ENCODE results near the gene TMEM135.

Gene TMEM135

DNA sequence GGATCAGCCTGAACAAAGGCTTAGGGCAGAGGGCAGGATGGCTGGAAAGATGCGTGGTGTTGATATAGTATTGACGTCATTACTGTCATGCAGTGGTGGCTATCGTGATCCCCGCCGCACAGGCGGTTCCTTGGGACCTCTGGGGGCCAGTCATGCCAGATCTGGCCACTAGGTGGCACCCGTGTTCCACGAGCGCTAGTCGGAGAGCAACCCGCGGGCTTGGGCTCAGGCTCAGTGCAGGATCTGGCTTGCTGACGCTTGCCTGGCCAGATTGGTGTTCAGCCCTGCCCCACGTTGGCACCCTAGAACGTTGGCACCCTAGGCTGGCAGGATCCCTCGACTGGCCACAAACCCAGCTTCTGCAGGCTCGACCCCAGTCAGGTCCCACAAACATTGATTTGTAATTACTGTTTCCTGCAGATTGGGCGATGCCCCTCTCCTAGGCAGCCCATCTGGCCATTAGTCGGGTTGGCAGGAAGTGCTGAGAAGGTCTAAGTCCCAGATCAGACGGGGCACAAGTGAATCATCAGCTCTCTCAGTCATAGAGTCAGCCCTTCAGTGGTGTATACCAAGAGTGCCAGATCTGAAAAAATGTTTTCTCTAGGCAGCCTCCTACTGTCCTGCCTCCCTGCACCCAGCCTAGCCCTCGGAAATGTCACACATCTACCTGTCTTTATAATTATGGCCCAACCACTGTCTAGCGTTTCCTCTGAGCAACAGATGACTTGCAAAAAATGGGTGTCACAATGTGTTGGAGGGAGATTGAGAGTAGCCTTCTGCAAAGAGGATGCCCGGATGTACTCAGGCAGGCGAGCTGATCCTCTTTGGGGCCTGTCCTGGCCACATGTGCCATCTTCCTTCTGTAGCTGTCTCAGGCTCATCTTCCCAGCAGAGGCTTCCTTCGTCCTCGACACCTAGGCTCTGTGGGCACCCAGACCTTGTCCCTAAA lies 315.3 kb downstream of the TMEM135 start:
- DNase-seq (ENCODE audit: low spot score) = peak; percentile 80

DNA sequence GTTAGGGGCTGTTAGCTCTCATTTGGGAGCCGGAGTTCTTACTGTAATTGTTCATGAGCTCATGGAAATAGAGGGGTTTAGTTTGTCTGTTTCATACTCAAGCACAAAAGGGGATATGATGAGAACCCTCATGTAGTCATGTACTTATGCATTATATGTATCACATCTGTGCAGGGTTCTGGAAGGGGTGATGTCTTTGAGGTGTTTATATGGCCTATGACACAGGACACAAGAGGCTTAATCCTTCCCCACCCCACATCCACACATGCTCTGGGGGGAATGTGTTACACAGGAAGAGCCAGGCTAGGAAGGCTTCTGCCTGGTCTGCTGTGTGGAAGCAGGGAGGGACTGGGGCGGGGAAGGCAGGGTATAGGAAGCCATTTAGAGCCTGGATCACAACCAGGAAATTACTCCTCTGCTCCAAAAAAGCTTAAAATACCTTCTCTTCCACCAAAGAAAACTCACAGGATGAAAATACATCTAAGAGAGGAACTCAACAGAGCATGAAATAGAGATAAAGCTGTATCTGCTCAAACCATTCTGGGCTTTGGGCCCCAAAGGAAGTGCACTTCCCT lies 316.1 kb downstream of the TMEM135 start:
- DNase-seq (ENCODE audit: low spot score) = no peak

DNA sequence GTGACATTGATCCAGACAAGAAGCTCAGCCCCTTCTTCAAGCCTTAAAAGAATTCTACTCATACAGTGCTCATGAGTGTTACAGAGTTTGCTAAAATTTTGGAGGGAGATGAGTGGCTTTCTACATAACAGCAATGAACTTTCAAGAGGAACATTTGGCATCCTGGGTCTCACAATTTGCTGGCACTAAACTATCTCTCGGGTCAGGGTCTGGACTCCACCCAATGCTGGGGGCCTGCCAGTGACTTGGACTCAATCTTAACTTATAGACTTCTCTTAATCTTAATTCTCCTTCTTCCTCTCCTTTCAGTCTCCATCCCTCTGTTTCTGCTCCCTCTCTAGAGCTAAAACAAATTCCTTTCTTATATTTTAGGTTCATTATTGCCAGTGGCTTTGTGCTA lies 317.9 kb downstream of the TMEM135 start:
- DNase-seq (ENCODE audit: low spot score) = no peak

DNA sequence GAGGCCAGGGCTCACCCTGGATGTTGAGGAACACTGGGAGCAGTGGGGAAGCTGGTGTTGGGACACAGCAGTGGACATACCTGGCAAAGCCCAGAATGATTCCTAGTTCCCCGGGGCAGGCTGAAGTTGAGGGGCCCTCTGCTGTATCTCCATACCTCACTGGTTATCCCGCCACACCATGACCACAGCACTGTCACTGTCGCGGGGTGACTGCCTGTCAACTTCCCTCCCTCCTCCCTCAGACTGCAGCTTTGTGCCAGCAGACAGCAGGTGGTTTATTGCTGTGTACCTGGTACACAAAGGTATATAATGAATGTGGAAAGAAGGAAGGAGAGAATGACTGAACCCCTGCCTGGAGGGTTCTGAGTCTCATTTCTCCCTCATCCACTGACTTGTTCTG lies 318.7 kb downstream of the TMEM135 start:
- no peak for DNase-seq (ENCODE audit: low spot score)

DNA sequence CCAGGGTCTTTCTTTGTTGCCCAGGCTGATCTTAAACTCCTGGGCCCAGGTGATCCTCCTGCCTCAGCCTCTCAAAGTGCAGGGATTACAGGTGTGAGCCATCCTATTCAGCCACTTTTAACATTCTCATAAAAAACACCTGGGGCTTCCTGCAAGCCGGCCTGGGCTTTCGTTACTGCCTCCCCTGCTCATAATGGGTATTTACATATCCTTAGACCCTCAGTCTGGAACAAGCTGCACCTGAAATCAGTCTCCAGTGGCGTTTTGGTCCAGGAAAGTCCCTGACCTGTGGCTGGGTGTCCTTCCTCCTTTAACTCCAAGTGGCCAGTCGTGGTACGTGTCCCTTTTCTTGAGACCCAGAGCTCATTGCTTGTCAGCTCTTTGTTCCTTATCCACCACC lies 320.7 kb downstream of the TMEM135 start:
- DNase-seq (ENCODE audit: low spot score) = no peak

DNA sequence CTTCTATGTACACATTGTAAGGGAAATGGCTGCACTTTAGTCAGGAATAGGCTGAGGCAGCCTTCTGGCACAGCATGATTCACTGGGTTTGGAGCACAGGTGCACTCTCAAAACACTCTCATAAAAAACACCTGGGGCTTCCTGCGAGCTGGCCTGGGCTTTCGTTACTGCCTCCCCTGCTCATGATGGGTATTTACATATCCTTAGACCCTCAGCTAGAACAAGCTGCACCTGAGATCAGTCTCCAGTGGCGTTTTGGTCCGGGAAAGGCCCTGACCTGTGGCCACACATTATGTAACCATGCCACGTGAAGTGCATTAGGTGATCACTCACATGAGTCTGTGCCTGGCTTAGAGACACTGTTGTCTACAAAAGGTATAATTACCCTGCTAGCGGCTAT lies 321.7 kb downstream of the TMEM135 start:
- no peak for DNase-seq (ENCODE audit: low spot score)

DNA sequence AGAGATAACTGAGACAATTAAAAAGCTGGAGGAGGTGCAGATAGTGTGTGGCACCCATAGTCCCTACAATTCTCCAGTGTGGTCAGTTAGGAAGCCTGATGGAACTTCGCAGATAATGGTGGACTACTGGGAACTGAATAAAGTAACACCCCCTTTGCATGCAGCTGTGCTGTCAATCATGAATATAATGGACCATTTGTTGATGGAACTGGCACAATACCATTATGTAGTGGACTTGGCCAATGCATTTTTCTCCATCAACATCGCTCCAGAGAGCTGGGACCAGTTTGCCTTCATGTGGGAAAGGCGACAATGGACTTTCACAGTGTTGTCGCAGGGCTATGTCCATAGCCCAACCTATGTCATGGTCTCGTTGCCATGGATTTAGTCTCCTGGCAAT lies 324.2 kb downstream of the TMEM135 start:
- no peak for DNase-seq (ENCODE audit: low spot score)

DNA sequence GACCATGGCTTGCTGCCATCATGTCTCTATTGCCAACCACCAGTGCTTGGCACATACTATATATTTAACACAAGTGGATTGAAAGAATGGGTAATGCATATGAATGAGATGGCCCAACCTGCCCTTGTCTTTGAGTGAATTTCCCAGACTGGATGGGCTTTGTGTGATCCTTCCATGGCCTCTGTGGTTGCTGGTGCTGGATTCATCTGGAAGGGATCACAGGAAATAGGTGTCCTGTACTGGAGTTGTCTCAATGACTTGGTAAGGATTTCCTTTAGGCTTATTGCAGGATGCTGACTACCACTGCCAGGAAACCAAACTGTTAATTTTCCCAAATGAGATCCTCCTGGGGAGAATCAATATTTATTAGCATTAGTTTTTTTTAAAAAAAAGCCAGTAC lies 328.6 kb downstream of the TMEM135 start:
- no peak for DNase-seq (ENCODE audit: low spot score)

DNA sequence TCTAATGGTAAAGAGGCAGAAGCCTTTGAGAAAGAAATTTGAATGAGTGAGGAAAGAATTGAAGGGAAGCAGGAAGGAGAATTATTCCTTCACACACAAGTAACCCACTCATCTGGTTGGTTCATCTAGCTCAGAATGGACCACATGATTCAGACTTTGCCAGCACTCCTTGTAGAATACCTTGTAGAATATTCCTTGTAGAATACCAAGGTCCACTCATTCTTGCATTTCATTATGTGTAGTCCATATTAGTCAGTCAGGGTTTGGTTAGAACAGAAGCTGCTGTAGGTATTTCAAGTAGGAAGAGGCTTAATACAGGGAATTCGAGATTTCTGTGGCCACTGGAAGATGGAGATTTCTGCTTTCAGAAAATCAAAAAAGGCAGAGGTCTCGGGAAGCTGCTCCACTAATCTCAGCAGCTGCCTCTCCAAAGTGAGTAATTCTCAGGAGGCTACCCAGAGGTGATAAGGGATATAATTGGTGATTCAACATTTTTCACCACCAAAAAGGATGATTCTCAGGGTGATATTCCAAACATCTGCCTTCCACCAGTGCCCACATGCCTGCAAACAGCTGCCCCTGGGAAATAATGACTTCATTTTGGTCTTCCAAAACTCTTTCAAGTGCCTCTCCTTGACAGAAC lies 329.1 kb downstream of the TMEM135 start:
- no peak for DNase-seq (ENCODE audit: low spot score)

DNA sequence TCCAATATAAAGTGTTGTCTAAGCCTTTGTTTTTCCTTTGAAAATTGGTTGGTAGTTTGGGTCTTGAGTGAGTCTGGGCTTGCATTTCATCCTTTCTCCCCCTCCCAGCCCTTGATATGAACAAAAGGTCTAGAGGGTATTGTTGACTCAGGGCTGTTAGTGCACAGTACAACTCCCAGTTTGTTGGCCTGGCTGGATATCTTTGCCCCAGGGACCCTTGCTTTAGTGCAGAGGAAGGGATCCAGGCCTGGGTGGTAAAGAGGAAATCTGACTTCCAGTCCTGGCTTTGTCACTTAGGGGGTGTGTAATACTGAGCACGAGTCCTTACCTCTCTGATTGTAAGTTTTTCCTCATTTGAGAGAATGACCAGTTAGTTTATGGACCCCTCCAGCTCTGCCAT lies 330.4 kb downstream of the TMEM135 start:
- DNase-seq (ENCODE audit: low spot score) = no peak

DNA sequence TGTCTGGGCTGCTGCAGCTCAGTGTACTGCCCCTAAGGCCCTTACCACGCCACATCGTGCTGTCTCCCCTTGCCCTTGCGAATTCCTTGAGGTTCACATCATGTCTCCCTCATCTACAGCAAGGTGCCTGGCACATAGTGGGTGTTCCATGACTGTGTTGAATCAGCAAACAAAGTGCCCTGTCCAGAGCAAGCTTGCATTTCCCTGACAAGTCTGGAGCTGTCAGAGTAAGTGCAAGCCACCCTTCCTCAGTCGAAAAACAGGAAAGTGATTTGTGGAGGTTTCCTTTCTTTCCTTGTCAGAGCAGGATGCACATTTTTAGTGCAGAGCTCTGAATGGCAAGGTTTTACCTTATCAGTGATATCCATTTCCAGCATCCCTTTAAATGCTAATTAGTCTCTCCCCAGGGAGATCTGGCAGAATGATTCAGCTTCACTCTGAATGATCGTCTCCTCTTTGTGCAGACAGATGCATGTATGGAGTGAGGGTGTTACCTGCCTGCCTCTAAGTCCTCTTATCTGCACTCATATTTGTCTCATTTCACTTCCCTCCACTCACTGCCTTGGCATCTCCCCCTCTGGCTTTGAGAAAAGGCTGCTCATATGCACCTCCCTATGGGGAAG lies 331.2 kb downstream of the TMEM135 start:
- DNase-seq (ENCODE audit: low spot score) = peak; percentile 91

DNA sequence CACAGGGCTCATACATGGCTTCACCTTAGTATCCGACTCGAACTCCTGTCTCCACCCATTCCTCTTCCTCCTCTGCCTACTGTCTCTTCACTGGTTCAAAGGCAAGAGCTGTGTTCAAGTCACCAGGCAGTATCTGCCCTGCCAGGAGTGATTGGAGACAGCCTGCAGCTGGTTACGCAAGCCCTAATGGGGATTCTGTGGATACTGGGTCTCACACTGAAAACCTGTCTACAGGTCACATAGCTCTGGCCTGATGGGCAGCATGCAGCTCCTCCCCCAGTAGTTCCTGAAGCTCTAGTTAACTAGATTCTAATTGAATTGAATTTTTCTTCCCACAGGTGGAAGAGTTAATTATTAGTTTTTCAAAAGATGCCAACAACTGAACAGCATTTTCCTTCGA lies 332.2 kb downstream of the TMEM135 start:
- DNase-seq (ENCODE audit: low spot score) = peak; percentile 24

DNA sequence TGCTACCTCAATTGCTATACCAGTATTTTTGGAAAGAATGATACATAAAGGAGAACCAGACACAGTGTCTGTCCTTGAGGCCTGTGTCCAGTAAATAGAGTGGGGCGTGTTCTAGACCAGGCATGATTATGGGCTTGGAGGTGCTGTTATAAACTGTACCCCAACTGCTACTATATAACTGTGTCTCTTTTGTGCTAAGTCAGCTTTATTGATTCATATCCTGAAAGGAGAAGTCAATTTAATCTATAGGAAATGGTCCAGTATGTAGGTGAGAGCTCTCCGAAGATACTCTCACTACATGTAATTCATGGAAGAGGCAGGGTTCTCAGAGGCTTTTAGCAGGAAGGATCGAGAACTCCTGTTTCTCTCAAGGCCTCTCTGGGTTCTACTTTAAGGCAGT lies 334.3 kb downstream of the TMEM135 start:
- DNase-seq (ENCODE audit: low spot score) = no peak
